Spleen (tissue), 11 donors: ENCODE measurements around the gene ATP6V1B1. TPM values are rescaled to one million over a fixed set of nuclear protein-coding genes. Genes with fewer than 3 reads are reported as not detected.

Experiments used
- DNase-seq: peaks from one replicate; pipeline ENCODE4 v3.0.0-alpha.2; 2020
- H3K27ac ChIP-seq, 8 donors: fragments of 200-600 bp; sonication (generic) in 7 of 8; 1 replicate in 4 of 8; 2 replicates in 4 of 8; pipeline versions ENCODE4 v1.5.0 to v1.8.0; 2016 to 2021; ENCODE audit warnings: inconsistent platforms in 4 of 8, mild to moderate bottlenecking in 4 of 8, moderate library complexity in 1 of 8
- H3K27me3 ChIP-seq, 7 donors: fragments of 200-600 bp; sonication (generic) in 6 of 7; replicated peaks in 1 of 7; 1 replicate in 4 of 7; 2 replicates in 3 of 7; pipeline versions ENCODE4 v1.5.0 to v1.8.0; 2016 to 2021; ENCODE audit warnings: inconsistent platforms in 3 of 7, mild to moderate bottlenecking in 1 of 7
- H3K36me3 ChIP-seq, 6 donors: fragments of 200-600 bp; sonication (generic) in 5 of 6; 1 replicate in 4 of 6; 2 replicates in 2 of 6; pipeline versions ENCODE4 v1.5.0 to v1.8.0; 2016 to 2021; ENCODE audit warnings: inconsistent platforms in 2 of 6
- H3K4me1 ChIP-seq, 6 donors: fragments of 200-600 bp; sonication (generic) in 5 of 6; 1 replicate in 3 of 6; 2 replicates in 3 of 6; pipeline versions ENCODE4 v1.5.0 to v1.8.0; 2016 to 2021; ENCODE audit warnings: inconsistent platforms in 3 of 6
- H3K4me3 ChIP-seq, 8 donors: fragments of 200-600 bp; sonication (generic) in 7 of 8; 1 replicate in 4 of 8; 2 replicates in 4 of 8; pipeline versions ENCODE4 v1.5.0 to v1.8.0; 2016 to 2021; ENCODE audit warnings: inconsistent platforms in 4 of 8, mild to moderate bottlenecking in 4 of 8, moderate library complexity in 2 of 8
- H3K9me3 ChIP-seq, 8 donors: fragments of 200-600 bp; sonication (generic) in 7 of 8; 1 replicate in 4 of 8; 2 replicates in 4 of 8; pipeline versions ENCODE4 v1.5.0 to v1.8.0; 2016 to 2021; ENCODE audit warnings: inconsistent platforms in 4 of 8
- POLR2A ChIP-seq, 3 donors: fragments of 450-650 bp; IDR thresholded peaks; one replicate each; pipeline ENCODE4 v1.5.1; 2017; ENCODE audit warnings: antibody characterized with exemption in 3 of 3, mild to moderate bottlenecking in 1 of 3
- POLR2AphosphoS5 ChIP-seq, 3 donors: sonication (generic); formaldehyde crosslinking; IDR thresholded peaks; one replicate each; pipeline ENCODE4 v1.5.1; 2017; ENCODE audit warnings: antibody characterized with exemption in 3 of 3
- WGBS, 5 donors: extraction: QIAGEN DNeasy Blood & Tissue Kit in 3 of 5; methylation state at CpG; one replicate each; pipeline versions ENCODE4 v1.1.5 to v1.1.7; 2013 to 2018; 5-methylcytosine and 5-hydroxymethylcytosine counted together
- intact Hi-C: fragments of 100-400 bp; cut with DNase I; formaldehyde crosslinking; loops from one replicate; pipeline ENCODE4 v1.15.0; 2023; ENCODE audit warnings: low total_unique reads
- polyA plus RNA-seq, 3 donors: library from polyadenylated mRNA; stranded (reverse); fragments of 200-250 nt; gene quantifications; one replicate each; pipeline ENCODE4 v1.2.1, GENCODE V29; 2013
- total RNA-seq, 7 donors: library from RNA; depleted of rRNA in 3 of 7; stranded (reverse); fragments of >200 nt in 3 of 7; fragmentation: NEBNext Ultra II Directional in 4 of 7; extraction: Animal tissue kit (Norgen Biotek cat#: 25700) in 4 of 7; gene quantifications; one replicate each; pipeline versions ENCODE4 v1.1.0 to v1.2.1, GENCODE V29; 2016 to 2021
- TF ChIP-seq, protein P1 (sequence below), 11 experiments: fragments of 200-600 bp in 7 of 11; fragments of 450-650 bp in 4 of 11; sonication (generic) in 4 of 11; IDR thresholded peaks in 8 of 11; conservative IDR thresholded peaks in 3 of 11; 1 replicate in 7 of 11; 2 replicates in 4 of 11; pipeline versions ENCODE4 v1.4.0 to v1.8.0; 2016 to 2021; ENCODE audit warnings: antibody characterized with exemption in 11 of 11, inconsistent platforms in 4 of 11, mild to moderate bottlenecking in 1 of 11
- donor health status: healthy with polysubstance abuse.
- donor health status: DM: no; HTN: no; CAD: no; lungs with moderate emphysema.
- donor health status: DM: no; HTN: no; CAD: no.
- donor health status: Bipolar disorder and iron deficiency.
- donor health status: healthy.
- donor health status: DM: no; HTN: no; CAD: no.
- donor health status: DM: yes; HTN: yes; CAD: no.

ATP6V1B1 gene
- total and polyA plus RNA-seq, 10 donors, result 0.06 to 0.11 TPM; not detected in 8

DNA sequence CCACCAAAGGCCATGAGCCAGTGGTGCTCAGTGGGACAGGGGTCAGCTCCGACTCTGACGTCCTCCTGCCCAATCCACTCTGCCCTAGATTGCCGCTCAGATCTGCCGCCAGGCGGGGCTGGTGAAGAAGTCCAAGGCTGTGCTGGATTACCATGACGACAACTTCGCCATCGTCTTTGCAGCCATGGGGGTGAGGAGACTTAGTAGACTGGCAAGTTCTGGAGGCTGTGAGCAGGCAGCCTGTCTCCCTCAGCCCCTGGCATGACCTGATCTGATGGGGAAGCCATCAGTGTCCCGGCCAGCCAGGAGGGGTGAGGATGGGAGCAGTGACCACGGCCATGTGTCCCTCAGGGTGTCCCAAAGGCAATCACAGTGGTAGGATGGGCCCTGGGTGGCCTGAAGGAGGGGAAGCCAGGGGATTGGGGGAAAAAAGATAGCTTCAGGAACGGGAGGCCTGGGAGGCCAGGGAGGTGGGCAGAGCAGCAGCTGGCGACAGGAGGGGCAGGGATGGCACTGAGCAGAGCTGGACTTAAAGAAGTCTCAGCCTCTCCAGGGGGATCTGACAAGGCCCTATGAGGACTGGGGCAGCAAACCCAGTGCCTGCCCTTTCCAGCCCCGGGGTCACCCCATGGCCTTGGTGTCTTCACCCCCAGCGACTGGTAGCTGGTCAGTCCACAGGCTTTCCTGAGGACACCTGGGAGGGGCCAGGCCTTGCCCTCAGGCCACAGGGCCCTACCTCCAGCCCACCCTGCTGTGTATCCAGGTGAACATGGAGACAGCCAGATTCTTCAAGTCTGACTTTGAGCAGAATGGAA, 25.3 kb downstream of the ATP6V1B1 start:
- WGBS, 5 donors, result 74 to 83% (median 79%) methylated on average over 13 to 14 of the region's 14 CpGs
- Histone ChIP-seq H3K4me1 (peaks cover 0 to 13% (median 10%) of the 10 kb centered on the region in 6 donors), H3K27me3 (peaks cover 0 to 97% (median 22%) of the 10 kb centered on the region in 7 donors), H3K36me3 (no peaks in the 10 kb centered on the region), H3K4me3 (no peak overlapping the region), H3K27ac (no peak overlapping the region), H3K9me3 (no peaks in the 10 kb centered on the region)
- DNase-seq, result peak; percentile 73
- intact Hi-C loops, result no loop called here
- TF ChIP-seq, protein P1, sequence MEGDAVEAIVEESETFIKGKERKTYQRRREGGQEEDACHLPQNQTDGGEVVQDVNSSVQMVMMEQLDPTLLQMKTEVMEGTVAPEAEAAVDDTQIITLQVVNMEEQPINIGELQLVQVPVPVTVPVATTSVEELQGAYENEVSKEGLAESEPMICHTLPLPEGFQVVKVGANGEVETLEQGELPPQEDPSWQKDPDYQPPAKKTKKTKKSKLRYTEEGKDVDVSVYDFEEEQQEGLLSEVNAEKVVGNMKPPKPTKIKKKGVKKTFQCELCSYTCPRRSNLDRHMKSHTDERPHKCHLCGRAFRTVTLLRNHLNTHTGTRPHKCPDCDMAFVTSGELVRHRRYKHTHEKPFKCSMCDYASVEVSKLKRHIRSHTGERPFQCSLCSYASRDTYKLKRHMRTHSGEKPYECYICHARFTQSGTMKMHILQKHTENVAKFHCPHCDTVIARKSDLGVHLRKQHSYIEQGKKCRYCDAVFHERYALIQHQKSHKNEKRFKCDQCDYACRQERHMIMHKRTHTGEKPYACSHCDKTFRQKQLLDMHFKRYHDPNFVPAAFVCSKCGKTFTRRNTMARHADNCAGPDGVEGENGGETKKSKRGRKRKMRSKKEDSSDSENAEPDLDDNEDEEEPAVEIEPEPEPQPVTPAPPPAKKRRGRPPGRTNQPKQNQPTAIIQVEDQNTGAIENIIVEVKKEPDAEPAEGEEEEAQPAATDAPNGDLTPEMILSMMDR (IDR thresholded peaks at IDR 0.05 in 8 of 11, conservative IDR thresholded peaks at IDR 0.05 in 3 of 11), result no peak
- TF ChIP-seq POLR2A (IDR thresholded peaks at IDR 0.05) (no peak), POLR2AphosphoS5 (IDR thresholded peaks at IDR 0.05) (no peak)

GRCh38 chr2:70961648-70961994, 25.9 kb downstream of the ATP6V1B1 start:
- TF ChIP-seq, protein P1 (IDR thresholded peaks at IDR 0.05 in 8 of 11, conservative IDR thresholded peaks at IDR 0.05 in 3 of 11), result no peak
- TF ChIP-seq POLR2A (IDR thresholded peaks at IDR 0.05), result no peak
- no peak for TF ChIP-seq POLR2AphosphoS5 (IDR thresholded peaks at IDR 0.05)
- Histone ChIP-seq H3K4me1 (peaks cover 0 to 13% (median 10%) of the 10 kb centered on the region in 6 donors), H3K27ac (no peak overlapping the region), H3K4me3 (no peak overlapping the region), H3K9me3 (no peaks in the 10 kb centered on the region), H3K36me3 (no peaks in the 10 kb centered on the region), H3K27me3 (peaks cover 0 to 94% (median 22%) of the 10 kb centered on the region in 7 donors)
- 69 to 87% (median 83%) methylated on average over 2 to 4 of the region's 4 CpGs for WGBS, 5 donors
- intact Hi-C loops, result no loop called here
- peak; percentile 33 for DNase-seq

DNA sequence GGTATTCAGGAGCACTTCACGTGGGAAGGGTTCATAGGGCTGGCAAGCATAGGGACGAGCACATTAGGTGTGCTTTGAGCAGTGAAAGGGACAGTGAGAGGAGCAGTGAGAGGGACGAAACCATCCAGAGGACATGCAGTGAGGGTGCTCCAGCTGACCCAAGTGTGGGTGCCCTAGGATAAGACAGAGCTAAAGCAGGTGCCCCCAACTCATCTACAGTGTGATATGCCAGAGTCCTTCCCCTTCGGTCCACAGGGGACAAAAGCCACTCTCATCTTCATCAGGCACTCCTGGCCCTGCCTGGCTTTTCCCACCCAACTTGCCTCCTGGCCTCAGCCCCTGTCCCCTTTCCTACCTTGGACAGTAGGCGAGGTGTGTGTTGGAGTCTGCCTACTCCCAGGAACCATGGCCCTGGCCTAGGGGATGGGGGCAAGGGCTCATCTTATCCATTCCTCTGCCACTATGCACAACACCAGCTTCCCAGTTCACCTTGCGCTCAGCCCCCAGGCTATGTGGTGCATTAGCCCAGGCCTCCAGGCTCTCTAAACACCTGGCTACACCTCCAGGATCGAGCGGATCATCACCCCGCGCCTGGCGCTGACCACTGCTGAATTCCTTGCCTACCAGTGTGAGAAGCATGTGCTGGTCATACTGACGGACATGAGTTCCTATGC, 26.6 kb downstream of the ATP6V1B1 start:
- Histone ChIP-seq H3K36me3 (no peaks in the 10 kb centered on the region), H3K4me3 (no peak overlapping the region), H3K4me1 (peaks cover 0 to 13% (median 10%) of the 10 kb centered on the region in 6 donors), H3K27me3 (peaks cover 0 to 86% (median 22%) of the 10 kb centered on the region in 7 donors), H3K27ac (no peak overlapping the region), H3K9me3 (no peaks in the 10 kb centered on the region)
- intact Hi-C loops, result no loop called here
- WGBS, 5 donors, result 75 to 83% (median 81%) methylated on average over 12 of the region's 12 CpGs
- DNase-seq, result no peak
- no peak for TF ChIP-seq POLR2AphosphoS5 (IDR thresholded peaks at IDR 0.05)
- no peak for TF ChIP-seq POLR2A (IDR thresholded peaks at IDR 0.05)
- TF ChIP-seq, protein P1 (IDR thresholded peaks at IDR 0.05 in 8 of 11, conservative IDR thresholded peaks at IDR 0.05 in 3 of 11), result no peak
